GM10847 (cell line): ENCODE data around the gene PTPRN2.

ENCODE experiments used
- POLR2A ChIP-seq: IDR thresholded peaks from 2 replicates; pipeline ENCODE4 v1.6.1; 2011; ENCODE audit not compliant: insufficient read length; ENCODE audit errors: extremely low read depth

The PTPRN2 gene

GRCh38 chr7:158076656-158077055, 511.0 kb downstream of the PTPRN2 start:
- no peak for TF ChIP-seq POLR2A

DNA sequence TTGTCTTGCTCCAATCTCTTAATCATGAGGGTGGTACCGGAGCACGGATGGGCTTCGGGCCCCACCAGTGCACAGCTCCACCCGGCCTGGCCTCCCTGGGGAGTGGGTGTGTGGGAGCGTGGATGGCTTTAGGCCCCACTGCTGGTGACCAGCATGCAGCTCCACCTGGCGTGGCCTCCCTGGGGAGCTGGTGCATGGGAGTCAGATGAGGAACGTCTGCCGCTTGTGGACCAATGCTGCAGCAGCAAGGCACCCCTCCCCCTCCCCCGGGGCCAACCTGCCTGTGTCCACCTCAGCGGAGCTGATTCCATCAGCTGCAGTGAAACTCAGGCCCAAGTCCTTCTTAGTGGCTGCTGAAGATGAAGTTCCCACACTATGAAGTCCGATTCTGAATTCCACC, 511.4 kb downstream of the PTPRN2 start:
- no peak for TF ChIP-seq POLR2A

DNA sequence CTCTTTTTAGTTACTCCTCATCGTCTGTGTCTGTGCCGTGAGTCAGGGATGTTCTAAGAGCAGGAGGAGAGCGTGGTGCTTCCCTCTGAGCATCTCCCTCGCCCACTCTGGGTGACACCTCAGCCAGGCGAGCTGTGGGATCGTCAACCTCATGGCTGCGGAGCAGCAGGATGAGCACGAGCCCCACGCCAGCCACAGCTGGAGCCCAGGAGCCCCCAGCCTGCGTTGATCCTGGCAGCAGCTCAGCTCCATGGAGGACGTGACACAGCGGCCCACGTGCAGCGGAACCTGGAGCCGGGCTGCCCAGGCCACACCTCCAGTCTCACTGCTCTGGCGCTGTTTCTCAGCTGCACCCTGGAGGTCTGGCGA, 512.0 kb downstream of the PTPRN2 start:
- TF ChIP-seq POLR2A: no peak

DNA sequence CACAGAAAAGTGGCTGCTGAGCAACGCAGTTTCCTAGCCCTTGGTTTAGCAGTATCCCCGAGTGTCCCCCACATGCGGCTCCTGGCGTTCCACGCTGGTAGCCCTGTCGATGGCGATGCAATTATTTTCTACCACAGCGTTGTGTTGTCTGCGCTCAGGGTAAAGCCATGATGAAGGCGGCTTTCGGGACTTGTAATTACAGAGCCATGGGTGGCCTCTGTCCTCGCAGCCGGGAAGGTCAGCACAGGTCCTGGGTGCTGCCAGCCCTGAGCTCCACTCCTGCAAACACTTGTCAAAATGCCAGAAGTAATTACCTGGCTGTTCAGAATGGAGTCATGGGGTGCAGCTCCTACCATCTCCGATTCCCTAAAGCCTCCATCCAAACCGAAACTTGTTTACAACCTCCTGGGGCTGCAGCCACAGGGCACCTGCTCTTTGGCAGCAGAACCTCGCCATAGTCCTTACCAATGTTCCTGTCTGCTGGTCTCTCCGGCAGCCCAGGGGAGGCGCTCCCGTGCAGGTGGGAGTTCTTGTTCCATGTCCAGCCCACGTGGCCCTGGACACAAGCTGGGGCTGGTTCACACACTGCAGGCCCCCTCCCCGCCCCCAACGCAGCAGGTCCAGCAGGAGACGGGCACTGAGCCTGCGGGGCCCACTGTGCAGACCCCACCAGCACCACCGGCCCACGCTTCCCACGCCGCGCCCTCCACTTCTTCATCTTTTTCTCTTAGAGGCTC, 512.6 kb downstream of the PTPRN2 start:
- TF ChIP-seq POLR2A: no peak

DNA sequence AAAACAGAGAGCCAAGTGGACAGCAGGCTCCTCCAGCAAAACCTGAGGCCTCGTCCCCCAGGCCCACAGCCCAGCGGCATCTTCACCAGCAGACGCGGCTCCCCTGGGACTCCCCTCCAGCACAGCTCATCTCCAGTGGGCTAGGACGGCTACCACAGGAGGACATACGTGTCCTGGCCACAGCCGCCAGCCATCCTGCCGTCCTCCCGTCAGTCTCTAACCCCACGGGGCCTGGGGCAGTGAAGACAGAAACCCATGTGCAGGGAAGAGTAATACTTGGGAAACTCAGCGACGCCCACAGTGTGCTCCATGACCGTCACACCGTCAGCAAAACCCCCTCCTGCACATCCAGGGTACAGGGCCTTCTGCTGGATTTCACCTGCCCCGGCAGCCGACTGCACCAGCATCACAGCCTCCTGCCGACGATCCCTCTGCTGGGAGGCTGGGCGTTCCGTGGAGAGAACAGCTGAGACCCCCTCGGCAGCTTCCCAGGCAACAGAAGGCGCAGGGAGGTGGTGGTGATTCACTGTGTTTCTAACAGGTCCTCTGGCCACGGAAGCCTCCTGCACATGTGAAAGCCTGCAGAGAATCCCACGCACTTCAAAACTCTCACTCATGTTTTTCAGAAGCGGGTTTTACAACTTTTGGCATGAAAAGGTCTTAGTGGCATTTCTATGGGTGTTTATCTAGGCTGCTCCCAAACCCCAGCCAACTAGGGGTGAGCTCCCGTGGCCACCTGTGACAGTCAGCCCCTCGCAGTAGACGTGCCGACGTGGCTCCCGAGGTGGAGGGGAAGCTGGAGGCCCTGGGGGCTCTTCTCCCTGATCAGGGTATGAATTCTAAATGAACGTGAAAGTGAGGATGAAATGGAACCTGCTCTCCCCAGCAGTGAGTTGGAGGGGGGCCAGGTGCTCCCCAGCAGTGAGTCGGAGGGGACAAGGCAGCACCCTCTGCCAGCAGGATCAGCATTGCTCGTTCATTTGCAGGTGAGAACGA, 513.5 kb downstream of the PTPRN2 start:
- no peak for TF ChIP-seq POLR2A

DNA sequence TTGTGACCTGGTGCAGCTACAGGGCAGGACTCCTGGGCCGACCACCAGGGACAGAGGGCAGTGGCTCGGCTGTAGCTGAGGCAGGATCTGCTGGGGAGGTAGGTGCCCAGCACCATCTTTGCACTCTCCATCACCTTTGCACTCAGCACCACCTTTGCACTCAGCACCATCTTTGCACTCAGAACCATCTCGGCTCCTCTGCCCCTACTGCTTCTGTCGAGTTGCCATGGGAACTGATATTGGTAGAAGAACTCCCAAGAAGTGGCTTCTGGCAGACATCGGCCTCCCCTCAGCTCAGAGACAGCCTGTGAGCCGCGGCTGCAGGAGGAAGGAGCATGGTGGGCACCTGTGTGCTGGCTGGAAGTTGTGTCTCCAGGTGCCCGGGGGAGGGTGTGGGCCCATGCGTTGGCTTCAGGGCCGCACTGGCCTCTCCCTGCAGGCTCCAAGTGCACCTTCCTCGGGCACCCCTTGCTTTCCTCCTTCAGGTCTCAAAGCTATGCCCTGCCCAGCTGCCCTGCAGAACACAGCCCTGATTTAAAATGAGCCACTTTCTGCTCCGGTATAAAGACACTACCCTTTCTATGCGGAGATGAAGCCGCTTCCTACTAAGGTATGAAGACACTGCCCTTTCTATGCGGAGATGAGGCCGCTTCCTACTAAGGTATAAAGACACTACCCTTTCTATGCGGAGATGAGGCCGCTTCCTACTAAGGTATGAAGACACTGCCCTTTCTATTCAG, 514.5 kb downstream of the PTPRN2 start:
- TF ChIP-seq POLR2A: no peak

DNA sequence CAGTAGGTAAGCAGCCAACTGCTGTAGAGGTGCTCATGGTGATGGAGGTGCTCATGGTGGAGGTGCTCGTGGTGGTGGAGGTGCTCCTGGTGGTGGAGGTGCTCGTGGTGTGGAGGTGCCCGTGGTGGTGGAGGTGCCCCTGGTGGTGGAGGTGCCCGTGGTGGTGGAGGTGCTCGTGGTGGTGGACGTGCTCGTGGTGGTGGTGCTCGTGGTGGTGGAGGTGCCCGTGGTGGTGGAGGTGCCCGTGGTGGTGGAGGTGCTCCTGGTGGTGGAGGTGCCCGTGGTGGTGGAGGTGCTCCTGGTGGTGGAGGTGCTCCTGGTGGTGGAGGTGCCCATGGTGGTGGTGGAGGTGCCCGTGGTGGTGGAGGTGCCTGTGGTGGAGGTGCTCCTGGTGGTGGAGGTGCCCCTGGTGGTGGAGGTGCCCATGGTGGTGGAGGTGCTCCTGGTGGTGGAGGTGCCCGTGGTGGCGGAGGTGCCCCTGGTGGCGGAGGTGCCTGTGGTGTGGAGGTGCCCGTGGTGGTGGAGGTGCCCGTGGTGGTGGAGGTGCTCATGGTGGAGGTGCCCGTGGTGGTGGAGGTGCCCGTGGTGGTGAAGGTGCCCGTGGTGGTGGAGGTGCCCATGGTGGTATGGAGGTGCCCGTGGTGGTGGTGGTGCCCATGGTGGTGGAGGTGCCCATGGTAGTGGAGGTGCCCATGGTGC, 517.3 kb downstream of the PTPRN2 start:
- TF ChIP-seq POLR2A: no peak

- TF ChIP-seq POLR2A: no peak
These were observed 518.8 kb downstream of the PTPRN2 start for GRCh38 chr7:158068853-158069252.

DNA sequence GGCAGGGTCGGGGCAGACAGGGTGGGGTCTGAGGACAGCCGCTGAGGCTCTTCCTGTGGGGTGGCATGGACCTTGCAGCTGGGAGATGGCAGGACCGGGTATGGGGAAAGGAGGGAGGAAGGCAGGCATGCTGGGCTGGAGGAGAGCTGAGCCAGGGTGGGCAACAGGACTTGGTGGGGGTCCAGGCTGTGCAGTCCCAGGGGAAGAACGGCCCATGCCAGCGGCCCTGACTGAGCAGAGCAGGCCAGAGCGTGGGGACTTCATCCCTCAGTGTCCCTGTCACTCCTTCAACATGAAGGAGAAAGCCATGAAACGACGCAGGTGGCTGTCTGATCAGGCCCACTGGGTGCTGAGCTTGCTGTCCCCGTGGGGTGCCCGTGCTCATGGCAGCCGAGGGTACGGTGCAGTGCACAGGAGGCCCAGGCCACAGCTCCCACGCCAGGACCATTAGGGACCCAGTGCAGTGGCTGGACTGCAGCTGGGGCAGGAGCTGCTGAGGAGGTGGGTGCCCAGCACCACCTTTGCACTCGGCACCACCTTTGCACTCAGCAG, 519.6 kb downstream of the PTPRN2 start:
- TF ChIP-seq POLR2A: no peak

GRCh38 chr7:158067219-158067930, 520.2 kb downstream of the PTPRN2 start:
- TF ChIP-seq POLR2A: no peak

GRCh38 chr7:158066085-158066484, 521.5 kb downstream of the PTPRN2 start:
- no peak for TF ChIP-seq POLR2A

- no peak for TF ChIP-seq POLR2A
These were observed 522.3 kb downstream of the PTPRN2 start for GRCh38 chr7:158065340-158065739.

DNA sequence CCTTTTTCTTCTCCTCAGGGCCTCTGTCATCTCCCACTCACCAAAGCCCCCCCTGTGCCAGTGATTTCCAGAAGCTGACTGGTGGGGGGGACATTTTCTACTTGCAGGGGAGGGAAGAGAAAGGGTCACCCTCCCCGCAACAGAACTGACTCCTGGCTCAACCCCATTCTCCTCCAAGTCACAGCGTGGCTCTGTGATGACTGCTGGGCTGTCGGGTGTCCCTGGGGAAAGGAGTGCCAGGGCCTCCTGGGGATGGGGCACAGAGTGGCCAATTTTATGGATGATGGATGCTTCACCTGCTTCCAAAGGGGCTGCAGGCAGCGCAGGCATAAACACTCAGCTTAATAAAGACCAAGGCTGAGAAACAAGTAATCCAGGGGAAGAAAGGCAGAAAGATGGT, 523.0 kb downstream of the PTPRN2 start:
- no peak for TF ChIP-seq POLR2A
